Effector memory CD8-positive, alpha-beta T cell (primary cell): ENCODE measurements around the gene ST7.
"Not testable (repeated sequence)": the region's sequence is repeated elsewhere in the genome, so short reads cannot be mapped to it uniquely, and the experiment has no call there.

ENCODE experiments used
- ATAC-seq: fragments of 150-1000 bp; cut with Tn5 transposase; replicated peaks from 2 replicates; pipeline ENCODE4 v1.10.0; 2021; ENCODE audit warnings: mild to moderate bottlenecking, moderate library complexity
- DNase-seq, 3 experiments: peaks; one replicate each; pipeline ENCODE4 v3.0.0; 2021
- H3K27ac Mint-ChIP-seq, 2 donors: one replicate each; pipeline ENCODE4 v1.8.0; 2022; ENCODE audit warnings: mild to moderate bottlenecking in 2 of 2, mixed read lengths in 2 of 2, moderate library complexity in 2 of 2
- H3K27me3 Mint-ChIP-seq, 2 donors: one replicate each; pipeline ENCODE4 v1.8.0; 2022; ENCODE audit warnings: mixed read lengths in 2 of 2
- H3K36me3 Mint-ChIP-seq: one replicate; pipeline ENCODE4 v1.8.0; 2022; ENCODE audit warnings: mild to moderate bottlenecking, moderate library complexity, mixed read lengths; ENCODE audit not compliant: insufficient read depth
- H3K4me1 Mint-ChIP-seq, 2 donors: one replicate each; pipeline ENCODE4 v1.8.0; 2022; ENCODE audit warnings: low read depth in 2 of 2, mixed read lengths in 2 of 2
- H3K4me3 Mint-ChIP-seq, 2 donors: one replicate each; pipeline ENCODE4 v1.8.0; 2022; ENCODE audit warnings: mild to moderate bottlenecking in 2 of 2, mixed read lengths in 2 of 2, moderate library complexity in 2 of 2
- H3K9me3 Mint-ChIP-seq, 2 donors: one replicate each; pipeline ENCODE4 v1.8.0; 2022; ENCODE audit warnings: mixed read lengths in 2 of 2

ST7 gene

GRCh38 chr7:117110480-117111315 lies 157.4 kb downstream of the ST7 start:
- DNase-seq = no peak
- Mint-ChIP-seq H3K9me3 (no peaks in the 10 kb centered on the region), H3K27me3 (no peaks in the 10 kb centered on the region), H3K4me3 (peak overlapping the region in 1 of 2 donors; percentile 29), H3K27ac (peak overlapping the region in 1 of 2 donors; percentile 42), H3K36me3 (no peaks in the 10 kb centered on the region), H3K4me1 (peaks cover 7% of the 10 kb centered on the region in 2 donors)
- ATAC-seq = peak; percentile 97

GRCh38 chr7:117111535-117111934 lies 158.2 kb downstream of the ST7 start:
- H3K36me3 Mint-ChIP-seq = no peaks in the 10 kb centered on the region
- ATAC-seq (no peak), DNase-seq (no peak)
- no peaks in the 10 kb centered on the region for H3K27me3 Mint-ChIP-seq
- H3K9me3 Mint-ChIP-seq = no peaks in the 10 kb centered on the region
- H3K4me1 Mint-ChIP-seq = peaks cover 7% of the 10 kb centered on the region in 2 donors
- no peak overlapping the region for H3K4me3 Mint-ChIP-seq
- no peak overlapping the region for H3K27ac Mint-ChIP-seq

GRCh38 chr7:117112640-117113039 lies 159.3 kb downstream of the ST7 start:
- ATAC-seq = no peak
- no peak for DNase-seq
- H3K4me1 Mint-ChIP-seq = peaks cover 7% of the 10 kb centered on the region in 2 donors
- no peaks in the 10 kb centered on the region for H3K27me3 Mint-ChIP-seq
- no peaks in the 10 kb centered on the region for H3K9me3 Mint-ChIP-seq
- H3K27ac Mint-ChIP-seq = peak overlapping the region in 1 of 2 donors; percentile 36
- no peaks in the 10 kb centered on the region for H3K36me3 Mint-ChIP-seq
- H3K4me3 Mint-ChIP-seq = no peak overlapping the region

- ATAC-seq = no peak
- H3K27me3 Mint-ChIP-seq = no peaks in the 10 kb centered on the region
- H3K9me3 Mint-ChIP-seq = no peaks in the 10 kb centered on the region
- H3K36me3 Mint-ChIP-seq = no peaks in the 10 kb centered on the region
- H3K27ac Mint-ChIP-seq = no peak overlapping the region
- H3K4me1 Mint-ChIP-seq = peaks cover 5 to 7% of the 10 kb centered on the region in 2 donors
- no peak overlapping the region for H3K4me3 Mint-ChIP-seq
- no peak for DNase-seq
Observed at GRCh38 chr7:117113871-117114270, 160.6 kb downstream of the ST7 start.

GRCh38 chr7:117114272-117114671 lies 161.0 kb downstream of the ST7 start:
- Mint-ChIP-seq H3K4me1 (peaks cover 5 to 7% of the 10 kb centered on the region in 2 donors), H3K27me3 (no peaks in the 10 kb centered on the region), H3K4me3 (no peak overlapping the region), H3K9me3 (no peaks in the 10 kb centered on the region), H3K36me3 (no peaks in the 10 kb centered on the region), H3K27ac (no peak overlapping the region)
- DNase-seq = no peak
- no peak for ATAC-seq

- DNase-seq = no peak
- Mint-ChIP-seq H3K4me3 (no peak overlapping the region), H3K4me1 (no peaks in the 10 kb centered on the region), H3K9me3 (no peaks in the 10 kb centered on the region), H3K27me3 (no peaks in the 10 kb centered on the region), H3K36me3 (no peaks in the 10 kb centered on the region), H3K27ac (no peak overlapping the region)
- ATAC-seq = no peak
Observed at GRCh38 chr7:117116211-117116610, 162.9 kb downstream of the ST7 start.

- H3K9me3 Mint-ChIP-seq = no peaks in the 10 kb centered on the region
- H3K27me3 Mint-ChIP-seq = no peaks in the 10 kb centered on the region
- DNase-seq = no peak
Observed at GRCh38 chr7:117117172-117117571, 163.9 kb downstream of the ST7 start.

GRCh38 chr7:117118579-117119180 lies 165.4 kb downstream of the ST7 start:
- H3K4me3 Mint-ChIP-seq = no peak overlapping the region
- no peak for DNase-seq
- no peaks in the 10 kb centered on the region for H3K4me1 Mint-ChIP-seq
- no peaks in the 10 kb centered on the region for H3K27me3 Mint-ChIP-seq
- ATAC-seq = no peak
- no peaks in the 10 kb centered on the region for H3K9me3 Mint-ChIP-seq
- no peak overlapping the region for H3K27ac Mint-ChIP-seq
- no peaks in the 10 kb centered on the region for H3K36me3 Mint-ChIP-seq

More at GRCh38 chr7:117117172-117117571, 163.9 kb downstream of the ST7 start:
- Mint-ChIP-seq H3K27ac (no peak overlapping the region), H3K4me1 (no peaks in the 10 kb centered on the region), H3K4me3 (no peak overlapping the region), H3K36me3 (no peaks in the 10 kb centered on the region)
- no peak for ATAC-seq

DNA sequence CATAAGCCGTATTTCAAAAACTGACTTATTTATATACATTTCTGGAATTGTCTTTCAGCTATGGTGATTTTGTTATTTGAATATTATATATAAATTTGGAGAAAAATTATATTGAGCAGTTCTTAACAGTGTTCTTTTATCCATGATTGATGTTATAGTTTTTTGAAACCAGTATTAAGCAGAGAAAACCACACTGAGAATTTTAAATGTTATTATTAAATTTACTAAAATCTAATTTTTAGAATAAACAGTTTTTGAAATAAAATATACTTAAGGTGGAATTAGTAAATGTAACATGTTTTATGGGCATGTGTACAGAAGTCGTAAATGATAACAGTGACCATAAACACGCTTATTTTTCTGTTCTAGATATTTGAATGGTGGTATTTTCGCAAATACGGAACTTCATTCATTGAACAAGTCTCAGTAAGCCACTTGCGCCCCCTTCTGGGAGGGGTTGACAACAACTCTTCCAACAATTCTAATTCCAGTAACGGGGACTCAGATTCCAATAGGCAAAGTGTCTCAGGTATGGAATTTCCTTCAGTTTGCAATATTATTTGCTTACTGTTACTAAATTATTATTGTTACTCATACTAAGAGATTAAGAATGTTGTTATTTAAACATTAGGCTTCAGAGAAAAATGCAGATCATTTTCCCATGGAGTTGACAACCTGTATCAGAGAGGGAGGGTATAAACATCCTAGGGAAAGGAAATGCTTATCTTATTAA lies 166.1 kb downstream of the ST7 start:
- Mint-ChIP-seq H3K4me1 (no peaks in the 10 kb centered on the region), H3K36me3 (no peaks in the 10 kb centered on the region), H3K27me3 (no peaks in the 10 kb centered on the region), H3K4me3 (no peak overlapping the region), H3K27ac (no peak overlapping the region), H3K9me3 (no peaks in the 10 kb centered on the region)
- peak; percentile 62 to 68 (median 66) for DNase-seq
- ATAC-seq = peak; percentile 29

DNA sequence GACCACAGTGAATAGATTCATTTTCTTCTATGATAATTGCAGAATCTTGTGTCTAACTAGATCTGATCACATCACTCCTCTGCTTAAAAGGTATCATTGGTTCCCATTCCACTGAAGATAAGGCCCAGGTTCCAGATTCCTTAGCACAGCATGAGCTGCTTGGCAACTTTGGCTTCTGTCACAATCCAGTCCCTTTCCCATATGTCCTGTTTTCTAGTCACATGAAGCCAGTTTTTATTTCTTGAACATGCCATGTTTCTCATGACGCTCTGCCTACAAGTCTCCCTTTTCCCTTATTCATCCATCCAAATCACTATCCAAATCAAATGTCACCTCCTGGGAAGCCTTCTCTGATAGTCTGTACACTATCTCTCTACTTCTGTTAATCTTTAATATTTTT lies 167.0 kb downstream of the ST7 start:
- H3K4me3 Mint-ChIP-seq, H3K4me1 Mint-ChIP-seq, ATAC-seq, H3K27ac Mint-ChIP-seq, H3K36me3 Mint-ChIP-seq, H3K27me3 Mint-ChIP-seq, H3K9me3 Mint-ChIP-seq, DNase-seq: not testable (repeated sequence)

- not testable (repeated sequence) for H3K27ac Mint-ChIP-seq, H3K36me3 Mint-ChIP-seq, H3K27me3 Mint-ChIP-seq, H3K4me3 Mint-ChIP-seq, H3K9me3 Mint-ChIP-seq, DNase-seq, ATAC-seq, H3K4me1 Mint-ChIP-seq
Observed at GRCh38 chr7:117122036-117122435, 168.7 kb downstream of the ST7 start.

- no peak for DNase-seq
- no peaks in the 10 kb centered on the region for H3K27me3 Mint-ChIP-seq
- H3K9me3 Mint-ChIP-seq = no peaks in the 10 kb centered on the region
- H3K27ac Mint-ChIP-seq = no peak overlapping the region
- no peak for ATAC-seq
- no peaks in the 10 kb centered on the region for H3K36me3 Mint-ChIP-seq
- H3K4me3 Mint-ChIP-seq = no peak overlapping the region
- H3K4me1 Mint-ChIP-seq = no peaks in the 10 kb centered on the region
Observed at GRCh38 chr7:117122536-117122935, 169.2 kb downstream of the ST7 start.

DNA sequence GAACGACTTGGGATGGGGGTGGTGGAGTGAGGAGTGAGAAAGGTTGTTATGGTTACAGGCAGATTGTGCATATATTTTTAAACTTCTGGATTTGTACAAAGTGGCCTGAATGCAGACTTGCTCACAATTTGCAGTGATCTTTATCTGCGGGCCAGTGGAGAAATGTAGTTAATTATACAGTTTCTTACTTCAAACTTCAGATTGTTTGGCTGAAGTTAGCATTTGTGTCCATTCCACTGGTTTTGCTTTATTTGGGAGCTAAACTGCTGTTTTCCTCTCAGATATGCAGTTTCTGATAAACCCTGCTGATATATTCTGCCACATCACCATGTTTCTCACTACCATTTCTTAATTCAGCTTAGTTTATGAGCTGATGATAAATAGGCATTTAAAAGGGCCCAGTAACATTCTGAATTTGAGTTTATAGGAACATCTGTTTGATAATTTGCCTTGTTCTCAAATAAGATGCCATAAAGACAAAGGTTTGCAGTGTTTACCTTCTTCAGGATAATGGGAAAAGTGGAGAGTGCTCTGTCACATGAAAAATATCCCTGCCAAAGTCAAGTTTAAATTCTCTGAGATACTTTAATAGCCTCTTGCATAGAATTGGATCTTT lies 170.1 kb downstream of the ST7 start:
- H3K27ac Mint-ChIP-seq = no peak overlapping the region
- no peaks in the 10 kb centered on the region for H3K36me3 Mint-ChIP-seq
- ATAC-seq (no peak), DNase-seq (no peak)
- no peaks in the 10 kb centered on the region for H3K4me1 Mint-ChIP-seq
- no peak overlapping the region for H3K4me3 Mint-ChIP-seq
- H3K27me3 Mint-ChIP-seq = no peaks in the 10 kb centered on the region
- no peaks in the 10 kb centered on the region for H3K9me3 Mint-ChIP-seq
